Measurements from ENCODE around the gene PXK.

Gene PXK

GRCh38 chr3:58387650-58388546 is 55.2 kb downstream of the PXK start:
- TF ChIP-seq TEAD4 (IDR thresholded peaks at IDR 0.05) (no peak), CREB1 (IDR thresholded peaks at IDR 0.05; ENCODE audit: low read depth) (no peak), YY1 (IDR thresholded peaks at IDR 0.05; ENCODE audit: low read depth) (no peak), NFIC (IDR thresholded peaks at IDR 0.05) (no peak), ZBTB7A (IDR thresholded peaks at IDR 0.05; ENCODE audit: low read depth) (no peak), MAX (IDR thresholded peaks at IDR 0.05) (no peak), USF1 (IDR thresholded peaks at IDR 0.05) (no peak), EGR1 (IDR thresholded peaks at IDR 0.05) (no peak), TAF1 (IDR thresholded peaks at IDR 0.05; ENCODE audit: low read depth) (no peak), FOXM1 (IDR thresholded peaks at IDR 0.05; ENCODE audit: borderline replicate concordance, low read depth) (no peak), EP300 (IDR thresholded peaks at IDR 0.05; ENCODE audit: borderline replicate concordance) (no peak), RAD21 (IDR thresholded peaks at IDR 0.05; ENCODE audit: low read depth) (no peak)

- TF ChIP-seq USF1 (IDR thresholded peaks at IDR 0.05) = no peak
These were observed 55.9 kb downstream of the PXK start for GRCh38 chr3:58388550-58389091.

GRCh38 chr3:58391156-58391865 is 58.6 kb downstream of the PXK start:
- no peak for TF ChIP-seq ZBTB7A (IDR thresholded peaks at IDR 0.05; ENCODE audit: low read depth)
- no peak for TF ChIP-seq USF1 (IDR thresholded peaks at IDR 0.05)
- no peak for TF ChIP-seq YY1 (IDR thresholded peaks at IDR 0.05; ENCODE audit: low read depth)
- TF ChIP-seq MAX (IDR thresholded peaks at IDR 0.05) = no peak
- TF ChIP-seq REST (IDR thresholded peaks at IDR 0.05; ENCODE audit: low read depth) = no peak
- no peak for TF ChIP-seq TCF12 (IDR thresholded peaks at IDR 0.05; ENCODE audit: low read depth)
- no peak for TF ChIP-seq EP300 (IDR thresholded peaks at IDR 0.05; ENCODE audit: borderline replicate concordance)
- no peak for TF ChIP-seq CEBPB (IDR thresholded peaks at IDR 0.05)
- no peak for TF ChIP-seq TEAD4 (IDR thresholded peaks at IDR 0.05)
- no peak for TF ChIP-seq RAD21 (IDR thresholded peaks at IDR 0.05; ENCODE audit: low read depth)
- TF ChIP-seq FOXM1 (IDR thresholded peaks at IDR 0.05; ENCODE audit: borderline replicate concordance, low read depth) = no peak
- no peak for TF ChIP-seq CREB1 (IDR thresholded peaks at IDR 0.05; ENCODE audit: low read depth)
- TF ChIP-seq TAF1 (IDR thresholded peaks at IDR 0.05; ENCODE audit: low read depth) = no peak

- TF ChIP-seq NFIC (IDR thresholded peaks at IDR 0.05) (no peak), EP300 (IDR thresholded peaks at IDR 0.05; ENCODE audit: borderline replicate concordance) (no peak), USF1 (IDR thresholded peaks at IDR 0.05) (no peak), CREB1 (IDR thresholded peaks at IDR 0.05; ENCODE audit: low read depth) (no peak), TCF12 (IDR thresholded peaks at IDR 0.05; ENCODE audit: low read depth) (no peak), TEAD4 (IDR thresholded peaks at IDR 0.05) (no peak), YY1 (IDR thresholded peaks at IDR 0.05; ENCODE audit: low read depth) (no peak), RAD21 (IDR thresholded peaks at IDR 0.05; ENCODE audit: low read depth) (no peak), REST (IDR thresholded peaks at IDR 0.05; ENCODE audit: low read depth) (no peak), FOXM1 (IDR thresholded peaks at IDR 0.05; ENCODE audit: borderline replicate concordance, low read depth) (no peak), CEBPB (IDR thresholded peaks at IDR 0.05) (no peak), TAF1 (IDR thresholded peaks at IDR 0.05; ENCODE audit: low read depth) (no peak), EGR1 (IDR thresholded peaks at IDR 0.05) (no peak), ZBTB7A (IDR thresholded peaks at IDR 0.05; ENCODE audit: low read depth) (no peak), MAX (IDR thresholded peaks at IDR 0.05) (no peak)
These were observed 59.5 kb downstream of the PXK start for GRCh38 chr3:58392181-58392580.

Measured in Ishikawa (cell line).